GM12892 (cell line): ENCODE data around the gene DOCK7. TPM values are rescaled to one million over a fixed set of nuclear protein-coding genes. Genes with fewer than 3 reads are reported as not detected.

Source experiments
- DNase-seq: peaks from one replicate; pipeline ENCODE4 v3.0.0; 2011; ENCODE audit not compliant: insufficient read length
- FAIRE-seq: peaks from 2 replicates; lab custom pipeline; 2011; peaks lifted over from hg19 to GRCh38; lab: Jason Lieb, UNC
- POLR2A ChIP-seq: IDR thresholded peaks from 2 replicates; pipeline ENCODE4 v1.6.1; 2011; ENCODE audit warnings: low read depth, low read length, control low read depth
- POLR2AphosphoS5 ChIP-seq: IDR thresholded peaks from 2 replicates; pipeline ENCODE4 v1.6.1; 2011; ENCODE audit warnings: low read depth, low read length, control low read depth
- TAF1 ChIP-seq: IDR thresholded peaks from 2 replicates; pipeline ENCODE4 v1.6.1; 2011; ENCODE audit warnings: low read depth, mild to moderate bottlenecking, control low read depth, low read length, borderline replicate concordance
- polyA plus RNA-seq: library from polyadenylated mRNA; unstranded; fragments of >200 nt; gene quantifications from one replicate; pipeline ENCODE4 v1.2.1, GENCODE V29; 2012; ENCODE audit warnings: missing spikeins, inconsistent platforms; ENCODE audit not compliant: missing spikeins

Gene DOCK7, protein sequence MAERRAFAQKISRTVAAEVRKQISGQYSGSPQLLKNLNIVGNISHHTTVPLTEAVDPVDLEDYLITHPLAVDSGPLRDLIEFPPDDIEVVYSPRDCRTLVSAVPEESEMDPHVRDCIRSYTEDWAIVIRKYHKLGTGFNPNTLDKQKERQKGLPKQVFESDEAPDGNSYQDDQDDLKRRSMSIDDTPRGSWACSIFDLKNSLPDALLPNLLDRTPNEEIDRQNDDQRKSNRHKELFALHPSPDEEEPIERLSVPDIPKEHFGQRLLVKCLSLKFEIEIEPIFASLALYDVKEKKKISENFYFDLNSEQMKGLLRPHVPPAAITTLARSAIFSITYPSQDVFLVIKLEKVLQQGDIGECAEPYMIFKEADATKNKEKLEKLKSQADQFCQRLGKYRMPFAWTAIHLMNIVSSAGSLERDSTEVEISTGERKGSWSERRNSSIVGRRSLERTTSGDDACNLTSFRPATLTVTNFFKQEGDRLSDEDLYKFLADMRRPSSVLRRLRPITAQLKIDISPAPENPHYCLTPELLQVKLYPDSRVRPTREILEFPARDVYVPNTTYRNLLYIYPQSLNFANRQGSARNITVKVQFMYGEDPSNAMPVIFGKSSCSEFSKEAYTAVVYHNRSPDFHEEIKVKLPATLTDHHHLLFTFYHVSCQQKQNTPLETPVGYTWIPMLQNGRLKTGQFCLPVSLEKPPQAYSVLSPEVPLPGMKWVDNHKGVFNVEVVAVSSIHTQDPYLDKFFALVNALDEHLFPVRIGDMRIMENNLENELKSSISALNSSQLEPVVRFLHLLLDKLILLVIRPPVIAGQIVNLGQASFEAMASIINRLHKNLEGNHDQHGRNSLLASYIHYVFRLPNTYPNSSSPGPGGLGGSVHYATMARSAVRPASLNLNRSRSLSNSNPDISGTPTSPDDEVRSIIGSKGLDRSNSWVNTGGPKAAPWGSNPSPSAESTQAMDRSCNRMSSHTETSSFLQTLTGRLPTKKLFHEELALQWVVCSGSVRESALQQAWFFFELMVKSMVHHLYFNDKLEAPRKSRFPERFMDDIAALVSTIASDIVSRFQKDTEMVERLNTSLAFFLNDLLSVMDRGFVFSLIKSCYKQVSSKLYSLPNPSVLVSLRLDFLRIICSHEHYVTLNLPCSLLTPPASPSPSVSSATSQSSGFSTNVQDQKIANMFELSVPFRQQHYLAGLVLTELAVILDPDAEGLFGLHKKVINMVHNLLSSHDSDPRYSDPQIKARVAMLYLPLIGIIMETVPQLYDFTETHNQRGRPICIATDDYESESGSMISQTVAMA (N-terminal part only)
- polyA plus RNA-seq, result 19.7 TPM

DNA sequence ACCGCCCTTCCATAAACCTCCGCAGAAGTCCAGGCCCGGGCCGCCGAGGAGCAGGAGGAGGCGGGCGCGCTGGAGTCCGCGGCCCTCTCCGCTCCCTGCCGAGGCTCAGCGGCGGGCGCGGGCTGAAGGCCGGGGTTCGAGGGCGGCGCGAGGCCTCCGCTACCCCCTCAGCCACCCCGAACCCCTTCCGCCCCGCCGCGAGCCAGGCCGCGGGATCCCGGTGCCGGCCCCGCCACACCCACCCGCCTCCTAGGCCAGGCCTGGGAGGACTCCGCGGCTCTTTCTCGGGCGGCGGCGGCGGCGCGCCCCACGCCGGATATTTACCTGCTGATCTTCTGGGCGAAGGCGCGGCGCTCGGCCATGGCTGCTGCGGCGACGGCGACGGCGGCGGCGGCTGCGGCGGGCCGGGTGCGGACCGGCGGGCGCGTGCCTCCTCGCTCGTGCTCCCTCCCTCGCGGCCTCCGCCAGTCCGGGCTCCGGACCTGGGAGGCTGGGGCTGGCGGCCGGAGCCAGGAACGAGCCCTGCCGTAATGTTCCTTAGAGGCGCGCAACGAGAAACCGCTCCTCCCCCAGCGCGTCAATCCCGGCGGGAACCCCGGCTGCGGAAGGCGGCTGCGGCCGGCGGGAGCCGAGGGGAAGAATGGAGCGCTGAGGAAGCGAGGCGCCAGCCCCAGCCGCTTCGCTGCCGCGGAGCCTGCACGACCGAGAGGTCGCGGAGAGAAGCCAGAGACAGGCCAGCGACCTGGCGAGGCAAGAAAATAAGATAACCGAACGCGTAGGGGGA lies at the start of gene DOCK7:
TSS of gene DOCK7 (minus strand) at position 484 of the 784 bp plus-strand sequence. CDS start at position 362, 122 bp downstream.
- DNase-seq (peak; percentile 58), FAIRE-seq (peak; percentile 21)
- TF ChIP-seq POLR2A (peak; percentile 33; the same call in 1 of the 2 replicates), TAF1 (0 out of 2 replicates have a peak, but pooled peaks have one; percentile 40), POLR2AphosphoS5 (no peak)

DNA sequence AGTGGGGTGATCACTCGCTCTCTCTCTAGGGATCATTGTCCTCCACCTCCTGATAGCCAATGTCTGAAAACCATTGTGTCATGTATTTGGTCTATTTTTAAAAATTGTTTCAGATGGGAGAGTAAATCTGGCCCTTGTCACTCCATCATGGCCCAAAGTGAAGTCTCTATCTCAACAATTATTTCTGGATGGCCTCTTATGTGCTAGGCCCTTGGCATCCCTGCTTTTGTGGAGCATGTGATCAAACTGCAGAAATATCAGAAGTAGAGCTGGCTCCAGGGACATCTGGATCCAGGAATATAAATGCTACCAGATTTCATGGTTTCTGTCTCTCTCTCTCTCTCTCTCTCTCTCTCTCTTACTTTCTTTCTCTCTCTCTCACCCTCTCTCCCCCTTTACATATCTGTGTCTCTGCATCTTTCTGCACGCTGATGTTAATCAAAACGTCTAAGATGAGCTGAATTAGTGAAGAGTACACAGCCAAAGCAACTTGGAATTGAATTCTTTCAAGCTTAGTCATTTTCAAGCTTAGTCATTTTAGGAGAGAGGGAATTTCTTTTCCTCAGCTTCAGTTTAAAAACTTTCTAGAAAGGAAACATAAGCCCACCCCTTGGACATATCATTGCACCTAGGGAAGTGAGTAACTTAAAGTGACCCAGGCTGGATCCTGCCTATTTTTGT lies 47.4 kb upstream of the DOCK7 start:
- no peak for TF ChIP-seq POLR2A
- TF ChIP-seq POLR2AphosphoS5, result no peak
- FAIRE-seq (no peak), DNase-seq (no peak)

DNA sequence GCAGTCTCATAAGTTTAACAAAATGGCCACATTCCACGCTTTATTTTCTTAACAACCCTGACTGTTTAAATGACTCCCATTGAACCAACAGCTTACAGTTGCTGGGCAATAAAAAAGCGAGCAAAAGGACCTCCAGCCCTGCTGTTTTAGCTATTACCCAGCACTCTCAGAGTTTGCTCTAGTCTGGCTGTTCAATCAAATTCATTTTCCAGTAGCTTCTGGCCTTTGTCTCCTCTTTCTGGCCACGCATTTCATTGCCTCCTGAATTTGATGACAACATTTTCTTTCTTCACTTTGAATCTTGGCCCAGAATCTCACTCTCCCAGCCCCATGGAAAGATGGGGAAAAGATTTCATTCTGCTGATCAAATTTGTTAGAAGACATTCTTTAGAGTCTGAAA lies 44.1 kb upstream of the DOCK7 start:
- DNase-seq (no peak), FAIRE-seq (no peak)
- no peak for TF ChIP-seq POLR2A
- TF ChIP-seq POLR2AphosphoS5, result no peak
- no peak for TF ChIP-seq TAF1

DNA sequence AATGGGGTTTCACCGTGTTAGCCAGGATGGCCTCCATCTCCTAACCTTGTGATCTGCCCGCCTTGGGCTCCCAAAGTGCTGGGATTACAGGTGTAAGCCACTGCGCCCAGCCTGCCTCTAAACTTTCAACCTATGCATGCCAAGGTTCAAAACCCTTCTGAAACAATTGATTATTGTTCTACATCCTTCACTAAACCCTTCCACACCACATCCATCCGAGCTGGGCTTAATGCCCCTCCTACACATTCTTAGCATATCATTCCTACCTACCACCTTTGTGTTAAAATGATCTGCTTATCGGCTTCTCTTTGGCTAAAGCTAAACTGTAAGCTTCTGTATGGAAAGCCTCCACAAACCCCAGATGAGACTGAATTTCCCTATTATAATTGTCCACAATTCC lies 40.8 kb upstream of the DOCK7 start:
- no peak for DNase-seq
- no peak for TF ChIP-seq POLR2A
- TF ChIP-seq POLR2AphosphoS5, result no peak
- no peak for TF ChIP-seq TAF1
- FAIRE-seq, result peak; percentile 60

DNA sequence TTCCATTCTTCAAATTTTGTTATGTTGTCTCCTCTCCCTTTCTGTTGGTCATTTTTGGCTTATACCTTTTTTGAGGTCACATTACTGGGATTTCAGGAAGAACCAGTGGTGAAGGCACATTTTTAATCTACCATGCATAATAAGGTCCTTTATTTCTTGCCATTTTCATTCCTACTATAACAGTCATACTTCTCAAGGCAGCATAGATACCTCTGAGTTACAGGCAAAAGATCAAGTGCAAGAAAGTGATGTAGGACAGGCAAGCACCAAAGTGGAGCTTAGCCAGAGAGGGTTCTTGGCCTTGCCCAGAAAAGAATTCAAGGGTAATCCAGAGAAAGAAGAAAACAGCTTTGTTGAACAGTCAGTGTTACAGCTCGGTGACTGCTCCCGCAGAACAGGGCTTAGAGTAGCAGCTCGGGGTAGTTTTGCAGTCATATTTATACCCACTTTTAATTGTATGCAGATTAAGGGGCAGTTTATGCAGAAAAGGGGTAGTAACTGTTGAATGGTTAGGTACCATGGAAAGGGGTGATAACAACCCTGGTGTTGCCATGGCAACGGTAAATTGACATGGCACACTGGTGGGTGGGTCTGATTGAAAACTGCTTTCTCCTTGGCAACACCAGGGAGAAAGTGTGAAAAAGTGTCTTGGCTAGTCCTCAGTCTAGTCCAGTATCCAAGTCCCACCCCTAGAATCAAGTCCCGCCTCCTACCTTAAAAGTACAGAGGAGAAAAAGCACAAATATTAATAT lies 39.6 kb upstream of the DOCK7 start:
- peak; percentile 57 for FAIRE-seq
- no peak for DNase-seq
- no peak for TF ChIP-seq POLR2AphosphoS5
- TF ChIP-seq TAF1, result no peak
- TF ChIP-seq POLR2A, result no peak

DNA sequence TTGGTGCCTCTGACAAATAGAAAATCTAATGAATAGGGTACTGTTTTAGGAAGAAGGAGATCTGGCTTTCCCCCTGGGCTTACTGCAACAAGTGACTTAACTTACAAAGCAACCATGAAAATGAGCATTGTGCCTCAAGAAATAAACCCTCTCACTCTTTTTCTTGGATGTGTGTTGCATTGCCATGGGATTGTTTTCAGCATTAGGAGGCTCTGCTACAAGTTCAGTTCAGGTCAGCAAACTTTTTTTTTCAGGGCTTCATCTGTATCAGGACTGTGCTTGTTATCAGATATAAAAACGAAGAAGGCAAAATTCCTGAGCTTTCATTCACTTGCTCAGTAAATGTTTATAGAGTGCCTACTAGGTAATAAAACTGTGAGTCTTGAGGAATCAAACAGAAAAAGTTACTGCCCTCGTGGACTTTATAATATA lies 37.8 kb upstream of the DOCK7 start:
- FAIRE-seq (peak; percentile 68), DNase-seq (no peak)
- no peak for TF ChIP-seq TAF1
- TF ChIP-seq POLR2A, result no peak
- TF ChIP-seq POLR2AphosphoS5, result no peak

DNA sequence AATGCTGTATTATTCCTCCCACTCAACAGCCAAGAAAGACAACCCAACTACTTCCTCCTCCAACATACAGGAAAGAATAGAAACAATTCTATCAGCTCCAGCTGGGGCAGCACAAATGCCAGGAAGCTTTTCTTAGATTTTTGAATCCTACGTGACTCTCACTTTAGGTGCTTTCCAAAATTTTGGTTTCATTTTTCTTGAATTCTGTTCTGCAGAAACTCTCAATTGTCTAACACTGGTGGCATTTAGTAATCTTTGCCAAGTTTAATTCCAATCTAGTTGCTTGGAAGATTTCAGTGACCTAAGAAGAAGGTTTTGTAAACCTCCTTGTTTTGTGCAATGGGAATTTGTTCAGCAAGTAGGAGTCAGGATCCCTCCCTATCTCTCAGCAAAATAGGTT lies 37.1 kb upstream of the DOCK7 start:
- FAIRE-seq (peak; percentile 9), DNase-seq (no peak)
- TF ChIP-seq TAF1 (no peak), POLR2A (no peak), POLR2AphosphoS5 (no peak)

DNA sequence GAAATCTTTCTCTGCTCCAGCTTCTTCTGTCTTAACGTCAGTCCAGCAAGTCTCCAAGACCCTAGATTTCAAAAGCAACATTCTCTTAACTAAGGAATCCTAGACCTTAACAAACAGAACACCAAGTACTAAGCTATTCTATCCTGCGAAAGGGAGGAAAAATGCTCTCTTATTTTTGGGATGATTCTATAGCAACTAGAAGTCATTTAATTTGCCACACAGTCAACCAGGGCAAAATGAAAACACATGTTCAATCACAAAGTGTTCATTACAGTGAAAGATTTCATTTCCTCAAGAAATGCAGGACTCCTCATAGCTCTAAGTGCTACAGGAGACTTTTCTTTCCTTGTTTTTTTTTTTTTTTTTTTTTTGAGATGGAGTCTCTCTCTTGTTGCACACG lies 36.2 kb upstream of the DOCK7 start:
- no peak for FAIRE-seq
- TF ChIP-seq POLR2AphosphoS5 (no peak), POLR2A (no peak), TAF1 (no peak)
- DNase-seq, result no peak

DNA sequence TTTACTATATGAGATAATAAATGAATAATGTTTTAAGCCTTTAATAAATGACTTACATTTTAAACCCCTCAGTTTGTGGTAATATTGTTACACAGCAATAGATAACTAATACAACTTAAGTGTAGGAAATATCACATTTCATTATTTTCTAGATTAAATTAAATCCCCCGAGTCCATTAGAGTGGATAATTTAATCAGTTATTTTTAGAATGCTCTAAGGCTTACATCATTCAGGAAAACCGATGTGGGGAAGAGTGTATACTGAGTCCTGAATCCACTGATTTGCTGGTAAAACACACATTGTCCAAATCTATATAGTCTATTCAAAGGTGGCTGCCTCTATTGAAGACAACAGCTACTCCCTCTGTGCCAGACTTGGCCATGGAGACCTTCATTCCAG lies 35.7 kb upstream of the DOCK7 start:
- FAIRE-seq (no peak), DNase-seq (no peak)
- TF ChIP-seq TAF1 (no peak), POLR2A (no peak), POLR2AphosphoS5 (no peak)

DNA sequence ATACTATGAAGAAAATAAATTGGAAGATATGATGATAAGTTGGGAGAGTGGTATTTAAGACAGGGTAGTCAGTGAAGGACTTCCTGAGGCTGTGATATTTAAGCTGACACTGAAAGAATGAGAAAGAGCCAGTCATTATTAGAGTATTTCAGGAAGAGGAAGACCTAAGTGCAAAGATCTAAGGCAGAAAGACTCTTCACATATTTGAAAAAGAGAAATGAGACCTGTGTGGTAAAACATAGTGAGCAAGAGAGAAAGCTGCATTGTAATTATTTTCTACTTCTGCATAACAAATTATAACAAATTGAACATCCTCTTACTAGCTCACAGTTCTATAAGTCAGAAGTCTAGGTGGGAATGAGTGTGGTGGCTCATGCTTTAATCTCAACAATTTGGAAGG lies 34.6 kb upstream of the DOCK7 start:
- no peak for FAIRE-seq
- no peak for TF ChIP-seq POLR2A
- no peak for TF ChIP-seq POLR2AphosphoS5
- TF ChIP-seq TAF1, result no peak
- peak; percentile 16 for DNase-seq
